Fibroblast of mammary gland (primary cell): Measurements from ENCODE around the gene RYR2.

Experiments used
- DNase-seq: peaks from one replicate; pipeline ENCODE4 v3.0.0-alpha.2; 2010; ENCODE audit warnings: low read depth
- H3K4me3 ChIP-seq: 2 replicates; pipeline ENCODE4 v1.5.1; 2011; ENCODE audit warnings: low read depth, mild to moderate bottlenecking, low read length, moderate library complexity; ENCODE audit not compliant: control insufficient read depth
- TF ChIP-seq, protein P1 (sequence below): conservative IDR thresholded peaks from 2 replicates; pipeline ENCODE4 v1.5.1; 2011; ENCODE audit warnings: low read depth, low read length, inconsistent platforms; ENCODE audit not compliant: control insufficient read depth, insufficient read depth

Gene RYR2

DNA sequence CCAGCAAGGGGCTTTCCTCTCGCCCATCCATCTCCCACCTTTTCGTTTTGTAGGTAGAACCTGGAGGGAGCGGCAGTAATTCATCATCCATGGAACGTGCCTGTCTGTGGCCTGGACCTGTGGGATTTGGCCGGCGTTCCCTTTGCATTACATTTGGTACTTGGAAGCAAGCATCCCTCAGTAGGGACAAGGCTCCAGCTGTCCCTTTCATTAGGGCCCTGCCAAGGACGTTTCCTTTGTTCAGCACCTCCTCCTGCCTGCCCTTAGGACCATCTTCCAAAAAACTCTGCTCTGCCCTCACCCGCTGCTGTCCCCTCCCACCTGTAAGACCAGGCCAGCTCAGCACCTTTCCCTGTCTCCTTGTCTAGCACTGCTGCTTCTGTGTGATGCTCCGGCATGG is 62.1 kb downstream of the RYR2 start:
- DNase-seq: no peak
- no peak overlapping the region for H3K4me3 ChIP-seq
- TF ChIP-seq, protein P1, sequence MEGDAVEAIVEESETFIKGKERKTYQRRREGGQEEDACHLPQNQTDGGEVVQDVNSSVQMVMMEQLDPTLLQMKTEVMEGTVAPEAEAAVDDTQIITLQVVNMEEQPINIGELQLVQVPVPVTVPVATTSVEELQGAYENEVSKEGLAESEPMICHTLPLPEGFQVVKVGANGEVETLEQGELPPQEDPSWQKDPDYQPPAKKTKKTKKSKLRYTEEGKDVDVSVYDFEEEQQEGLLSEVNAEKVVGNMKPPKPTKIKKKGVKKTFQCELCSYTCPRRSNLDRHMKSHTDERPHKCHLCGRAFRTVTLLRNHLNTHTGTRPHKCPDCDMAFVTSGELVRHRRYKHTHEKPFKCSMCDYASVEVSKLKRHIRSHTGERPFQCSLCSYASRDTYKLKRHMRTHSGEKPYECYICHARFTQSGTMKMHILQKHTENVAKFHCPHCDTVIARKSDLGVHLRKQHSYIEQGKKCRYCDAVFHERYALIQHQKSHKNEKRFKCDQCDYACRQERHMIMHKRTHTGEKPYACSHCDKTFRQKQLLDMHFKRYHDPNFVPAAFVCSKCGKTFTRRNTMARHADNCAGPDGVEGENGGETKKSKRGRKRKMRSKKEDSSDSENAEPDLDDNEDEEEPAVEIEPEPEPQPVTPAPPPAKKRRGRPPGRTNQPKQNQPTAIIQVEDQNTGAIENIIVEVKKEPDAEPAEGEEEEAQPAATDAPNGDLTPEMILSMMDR: no peak

GRCh38 chr1:237105826-237106225 is 63.8 kb downstream of the RYR2 start:
- TF ChIP-seq, protein P1: no peak
- H3K4me3 ChIP-seq: no peak overlapping the region
- DNase-seq: no peak

- TF ChIP-seq, protein P1: no peak
- H3K4me3 ChIP-seq: no peak overlapping the region
- no peak for DNase-seq
Observed at GRCh38 chr1:237108297-237109040, 66.5 kb downstream of the RYR2 start.

DNA sequence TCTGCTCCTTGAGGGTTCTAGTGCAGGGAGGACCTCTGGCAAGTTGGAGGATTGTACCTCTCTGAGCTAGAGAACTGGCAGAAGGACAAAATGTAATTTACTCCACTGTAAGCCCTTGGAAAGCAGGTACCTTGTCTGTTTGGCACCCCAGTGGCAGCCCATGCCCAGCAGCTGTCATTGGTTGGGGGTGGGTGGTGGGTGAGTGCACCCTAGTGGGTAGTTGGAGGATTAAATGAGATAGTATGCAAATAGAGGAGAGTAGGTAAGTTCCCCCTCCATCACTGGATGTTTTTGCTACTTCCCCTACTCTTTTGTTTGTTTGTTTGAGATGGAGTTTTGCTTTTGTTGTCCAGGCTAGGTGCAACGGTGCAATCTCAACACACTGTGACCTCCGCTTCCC is 69.8 kb downstream of the RYR2 start:
- TF ChIP-seq, protein P1: no peak
- no peak overlapping the region for H3K4me3 ChIP-seq
- no peak for DNase-seq

DNA sequence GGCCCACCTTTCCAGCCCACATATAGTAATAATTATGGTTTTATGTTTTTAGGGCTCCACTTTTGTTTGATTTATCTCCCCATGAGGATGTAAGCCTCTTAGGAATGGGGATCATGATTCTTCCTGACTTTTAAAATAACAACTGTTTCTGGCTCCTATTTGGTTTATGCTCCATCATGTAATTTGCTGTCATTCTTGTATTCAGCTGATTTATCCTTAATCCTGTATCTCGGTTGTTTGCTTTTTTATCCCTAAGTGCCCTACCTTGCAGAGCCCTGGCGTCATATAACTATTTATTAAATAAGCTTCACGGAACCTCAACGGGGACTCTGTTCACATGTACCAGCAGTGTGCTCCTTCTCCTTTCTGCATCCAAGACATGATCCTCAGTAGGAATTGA is 70.7 kb downstream of the RYR2 start:
- TF ChIP-seq, protein P1: no peak
- no peak overlapping the region for H3K4me3 ChIP-seq
- DNase-seq: no peak

DNA sequence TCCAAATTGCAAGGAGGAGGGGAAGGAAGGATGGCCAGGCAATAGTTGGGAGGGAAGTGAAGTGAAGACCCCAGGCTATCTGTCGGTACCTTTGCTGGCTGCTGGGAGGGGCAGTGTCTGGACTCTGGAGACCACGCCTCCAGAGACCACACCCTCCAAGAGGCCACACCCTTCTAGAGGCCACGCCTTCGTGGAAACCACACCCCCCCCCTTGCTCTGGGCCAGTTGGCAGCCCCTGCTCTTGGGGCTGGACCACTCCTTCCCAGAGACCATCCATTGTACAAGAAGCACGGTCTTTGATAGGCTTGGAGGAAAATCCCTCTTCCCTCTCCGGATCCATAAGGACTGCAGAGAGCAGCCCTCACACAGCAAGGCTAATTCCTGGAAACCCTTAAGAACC is 73.1 kb downstream of the RYR2 start:
- no peak overlapping the region for H3K4me3 ChIP-seq
- no peak for DNase-seq
- TF ChIP-seq, protein P1: no peak
